Stomach (tissue), 9 donors: ENCODE data around the gene QRFP. TPM values are rescaled to one million over a fixed set of nuclear protein-coding genes. Genes with fewer than 3 reads are reported as not detected.
A peak's percentile ranks its signal among the peaks of the same experiment; 100 is the strongest.

Experiments used
- DNase-seq, 2 donors: peaks; one replicate each; pipeline versions ENCODE4 v3.0.0 to v3.0.0-alpha.2; 2013 to 2019
- H3K27ac ChIP-seq, 5 donors: fragments of 200-600 bp in 4 of 5; sonication (generic) in 4 of 5; one replicate each; pipeline ENCODE4 v1.5.1; 2013 to 2019; ENCODE audit warnings: mild to moderate bottlenecking in 1 of 5, moderate library complexity in 1 of 5
- H3K27me3 ChIP-seq, 3 donors: fragments of 200-600 bp; sonication (generic); one replicate each; pipeline ENCODE4 v1.5.1; 2017 to 2019; ENCODE audit warnings: mixed run types in 1 of 3
- H3K36me3 ChIP-seq, 4 donors: fragments of 200-600 bp; sonication (generic); 1 replicate in 3 of 4; 2 replicates in 1 of 4; pipeline ENCODE4 v1.5.1; 2016 to 2019
- H3K4me1 ChIP-seq, 4 donors: fragments of 200-600 bp; sonication (generic); one replicate each; pipeline ENCODE4 v1.5.1; 2016 to 2019
- H3K4me3 ChIP-seq, 4 donors: fragments of 200-600 bp; sonication (generic) in 3 of 4; one replicate each; pipeline ENCODE4 v1.5.1; 2016 to 2019; ENCODE audit warnings: mild to moderate bottlenecking in 1 of 4
- H3K9me3 ChIP-seq, 4 donors: fragments of 200-600 bp; sonication (generic); one replicate each; pipeline ENCODE4 v1.5.1; 2016 to 2019
- CTCF ChIP-seq, 7 experiments: fragments of 450-650 bp in 4 of 7; fragments of 200-600 bp in 3 of 7; sonication (generic) in 3 of 7; IDR thresholded peaks; one replicate each; pipeline ENCODE4 v1.5.1; 2016 to 2019; ENCODE audit warnings: antibody characterized with exemption in 7 of 7, control low read depth in 2 of 7, mild to moderate bottlenecking in 1 of 7
- EP300 ChIP-seq: sonication (generic); formaldehyde crosslinking; IDR thresholded peaks from one replicate; pipeline ENCODE4 v1.6.1; 2017; ENCODE audit warnings: antibody characterized with exemption
- POLR2A ChIP-seq, 4 donors: fragments of 450-650 bp; IDR thresholded peaks; one replicate each; pipeline ENCODE4 v1.6.1; 2016; ENCODE audit warnings: antibody characterized with exemption in 4 of 4, control low read depth in 2 of 4, mild to moderate bottlenecking in 1 of 4, moderate library complexity in 1 of 4
- POLR2AphosphoS5 ChIP-seq, 3 donors: sonication (generic); formaldehyde crosslinking; IDR thresholded peaks; one replicate each; pipeline ENCODE4 v1.6.1; 2016; ENCODE audit warnings: antibody characterized with exemption in 3 of 3
- WGBS, 5 donors: extraction: QIAGEN DNeasy Blood & Tissue Kit in 3 of 5; methylation state at CpG; one replicate each; pipeline versions ENCODE4 v1.1.5 to v1.1.7; 2013 to 2018; 5-methylcytosine and 5-hydroxymethylcytosine counted together
- intact Hi-C: fragments of 100-400 bp; cut with DNase I; formaldehyde crosslinking; loops from one replicate; pipeline ENCODE4 v1.15.1; 2023; ENCODE audit warnings: low total_unique reads
- polyA plus RNA-seq, 3 donors: library from polyadenylated mRNA; stranded (reverse); fragments of 200-250 nt; gene quantifications; one replicate each; pipeline ENCODE4 v1.2.3, GENCODE V29; 2013
- total RNA-seq, 5 donors: library from RNA; depleted of rRNA; stranded (reverse); fragments of >200 nt; gene quantifications; one replicate each; pipeline versions ENCODE4 v1.1.0 to v1.2.3, GENCODE V29; 2014 to 2016
- donor health status: healthy with polysubstance abuse.
- donor health status: Bipolar disorder and iron deficiency.
- donor health status: healthy.

Gene QRFP
- total and polyA plus RNA-seq, 8 donors: not detected

GRCh38 chr9:130862747-130863146, 33.9 kb downstream of the QRFP start:
- H3K36me3 ChIP-seq: peaks cover 19 to 72% (median 69%) of the 10 kb centered on the region in 4 donors
- H3K4me1 ChIP-seq: peaks cover 8 to 97% (median 49%) of the 10 kb centered on the region in 4 donors
- no peaks in the 10 kb centered on the region for H3K9me3 ChIP-seq
- no peak for DNase-seq
- H3K27ac ChIP-seq: peak overlapping the region in 2 of 5 donors; percentile 80 to 85
- TF ChIP-seq CTCF (IDR thresholded peaks at IDR 0.05) (no peak), EP300 (no peak), POLR2AphosphoS5 (IDR thresholded peaks at IDR 0.05) (no peak)
- H3K4me3 ChIP-seq: no peak overlapping the region
- H3K27me3 ChIP-seq: no peaks in the 10 kb centered on the region
- intact Hi-C loops: loop anchor here (5.0 kb wide), 2 partner anchors 95 to 150 kb away; no protein-coding TSS in a partner anchor
- WGBS, 5 donors: 91 to 94% (median 93%) methylated on average over 23 of the region's 23 CpGs

GRCh38 chr9:130862217-130862616, 34.4 kb downstream of the QRFP start:
- Histone ChIP-seq H3K27ac (peak overlapping the region in 4 of 5 donors; percentile 27 to 85 (median 74)), H3K36me3 (peaks cover 20 to 75% (median 69%) of the 10 kb centered on the region in 4 donors)
- TF ChIP-seq EP300 (no peak), POLR2A (IDR thresholded peaks at IDR 0.05) (no peak), POLR2AphosphoS5 (IDR thresholded peaks at IDR 0.05) (no peak), CTCF (IDR thresholded peaks at IDR 0.05) (no peak)

GRCh38 chr9:130861372-130862180, 35.0 kb downstream of the QRFP start:
- no peak for DNase-seq
- Histone ChIP-seq H3K4me3 (no peak overlapping the region), H3K27me3 (no peaks in the 10 kb centered on the region), H3K4me1 (peaks cover 8 to 89% (median 44%) of the 10 kb centered on the region in 4 donors), H3K36me3 (peaks cover 26 to 75% (median 73%) of the 10 kb centered on the region in 4 donors), H3K9me3 (no peaks in the 10 kb centered on the region), H3K27ac (peak overlapping the region in 4 of 5 donors; percentile 69 to 85 (median 78))
- TF ChIP-seq EP300 (no peak), POLR2AphosphoS5 (IDR thresholded peaks at IDR 0.05) (no peak), CTCF (IDR thresholded peaks at IDR 0.05) (no peak), POLR2A (IDR thresholded peaks at IDR 0.05) (no peak)
- WGBS, 5 donors: 73 to 86% (median 77%) methylated on average over 8 of the region's 8 CpGs
- intact Hi-C loops: loop anchor here (5.0 kb wide), 2 partner anchors 94 to 149 kb away; no protein-coding TSS in a partner anchor

More at GRCh38 chr9:130862217-130862616, 34.4 kb downstream of the QRFP start:
- 82 to 93% (median 88%) methylated on average over 8 of the region's 8 CpGs for WGBS, 5 donors
- intact Hi-C loops: loop anchor here (5.0 kb wide), 2 partner anchors 95 to 150 kb away; no protein-coding TSS in a partner anchor
- DNase-seq: no peak
- Histone ChIP-seq H3K27me3 (no peaks in the 10 kb centered on the region), H3K4me1 (peaks cover 8 to 95% (median 49%) of the 10 kb centered on the region in 4 donors), H3K9me3 (no peaks in the 10 kb centered on the region), H3K4me3 (no peak overlapping the region)

GRCh38 chr9:130860458-130861316, 35.9 kb downstream of the QRFP start:
- TF ChIP-seq POLR2AphosphoS5 (IDR thresholded peaks at IDR 0.05) (peak; percentile 65 to 90 (median 84)), POLR2A (IDR thresholded peaks at IDR 0.05) (no peak), CTCF (IDR thresholded peaks at IDR 0.05) (peak in 3 of 7 experiments; percentile 23 to 29 (median 26)), EP300 (no peak)
- Histone ChIP-seq H3K36me3 (peaks cover 35 to 84% (median 80%) of the 10 kb centered on the region in 4 donors), H3K4me3 (no peak overlapping the region), H3K9me3 (no peaks in the 10 kb centered on the region), H3K4me1 (peaks cover 8 to 82% (median 41%) of the 10 kb centered on the region in 4 donors), H3K27ac (peak overlapping the region; percentile 27 to 85 (median 75)), H3K27me3 (no peaks in the 10 kb centered on the region)
- DNase-seq: peak; percentile 65 to 86
- WGBS, 5 donors: 37 to 55% (median 45%) methylated on average over 28 of the region's 28 CpGs
- intact Hi-C loops: loop anchor here (5.0 kb wide), 2 partner anchors 93 to 148 kb away; no protein-coding TSS in a partner anchor
